ENCODE measurements around the gene FAM118B.

- no peak for TF ChIP-seq CEBPB (IDR thresholded peaks at IDR 0.05)
- no peak for TF ChIP-seq TAF1 (IDR thresholded peaks at IDR 0.05; ENCODE audit: low read depth)
These were observed 3.7 kb upstream of the FAM118B start for GRCh38 chr11:126207896-126208295.
